ENCODE measurements around the gene OGFRL1. TPM values are rescaled to one million over a fixed set of nuclear protein-coding genes. Genes with fewer than 3 reads are reported as not detected.

OGFRL1 gene
- total and polyA plus RNA-seq, 2 of the 13 experiments (the other 11 are each of a cell fraction or from before 2014, with no cell fraction given), result 0.26 to 0.80 TPM

- in situ Hi-C loops (cut with HindIII; ENCODE audit: extremely low pct_ligation_motif_present, low pct_unique_long_range_greater_than_20kb) (no loop called here), intact Hi-C loops (cut with micrococcal nuclease; ENCODE audit: unreplicated experiment) (loop anchor here (1.0 to 2.0 kb wide), 2 partner anchors 61 to 159 kb away; partner anchors contain the start of gene OGFRL1)
- POLR2A ChIA-PET, result no interaction called here
- H3K4me1 ChIP-seq (ENCODE audit: insufficient read depth, low read length), result no peaks in the 10 kb centered on the region
- no peak overlapping the region for H3K9ac ChIP-seq (ENCODE audit: insufficient read depth, low read depth, low read length)
- no peaks in the 10 kb centered on the region for H4K20me1 ChIP-seq (ENCODE audit: insufficient read depth, low read length)
- no peak overlapping the region for H2AFZ ChIP-seq (ENCODE audit: low read length)
- H3K4me2 ChIP-seq (ENCODE audit: low read depth, low read length), result no peak overlapping the region
- no peaks in the 10 kb centered on the region for H3K36me3 ChIP-seq (replicated peaks in 1 of 2; ENCODE audit: control insufficient read depth in 1 of 2, insufficient read depth in 2 of 2, low read length in 2 of 2)
- ATAC-seq, result no peak
- H3K27me3 ChIP-seq (ENCODE audit: control insufficient read depth in 1 of 2, insufficient read depth in 2 of 2, low read length in 2 of 2), result no peaks in the 10 kb centered on the region
- H3K79me2 ChIP-seq (ENCODE audit: insufficient read depth, low read length), result no peaks in the 10 kb centered on the region
- no peak for DNase-seq (ENCODE audit: low spot score)
- H3K4me3 ChIP-seq (replicated peaks in 1 of 3; ENCODE audit: insufficient read depth in 1 of 3, low read depth in 2 of 3, low read length in 3 of 3), result no peak overlapping the region
- BruUV-seq (replicated peaks), result no TSS peak
- no peak for FAIRE-seq
- H3K27ac ChIP-seq (ENCODE audit: extremely low read length, insufficient read depth, low read length), result no peak overlapping the region
- CTCF ChIA-PET (ENCODE audit: low intra/inter-chr PET ratio, low total read pairs), result interaction anchor here (1.7 kb wide), 1 partner anchor 159 kb away, joined by 7 read pairs; no protein-coding TSS in a partner anchor
- 11% methylated on average over 5 of the region's 5 CpGs for whole genome bisulfite sequencing (ENCODE audit: low lambda C conversion rate)
- no peaks in the 10 kb centered on the region for H3K9me3 ChIP-seq (ENCODE audit: low read length)
- TF ChIP-seq ZNF83 (CRISPR knock-in tag; IDR thresholded peaks at IDR 0.05; ENCODE audit: borderline replicate concordance), result no peak
- no peak for TF ChIP-seq ZBTB20 (CRISPR knock-in tag; IDR thresholded peaks at IDR 0.05; ENCODE audit: borderline replicate concordance, low read depth)
- TF ChIP-seq ARID5B (CRISPR knock-in tag; IDR thresholded peaks at IDR 0.05), result no peak
- TF ChIP-seq PHB2 (IDR thresholded peaks at IDR 0.05; ENCODE audit: partially characterized antibody), result no peak
- TF ChIP-seq FOXO4 (CRISPR knock-in tag; conservative IDR thresholded peaks at IDR 0.05), result no peak
- TF ChIP-seq ZBTB8A (CRISPR knock-in tag; IDR thresholded peaks at IDR 0.05; ENCODE audit: borderline replicate concordance, low read depth), result no peak
- TF ChIP-seq CTCF (CRISPR knock-in tag; IDR thresholded peaks at IDR 0.05), result no peak
- no peak for TF ChIP-seq AFF4 (CRISPR knock-in tag; IDR thresholded peaks at IDR 0.05)
- no peak for TF ChIP-seq ZNF432 (CRISPR knock-in tag; IDR thresholded peaks at IDR 0.05; ENCODE audit: borderline replicate concordance)
- TF ChIP-seq ZNF510 (CRISPR knock-in tag; IDR thresholded peaks at IDR 0.05; ENCODE audit: low read depth), result no peak
These were observed 61.5 kb downstream of the OGFRL1 start for GRCh38 chr6:71349976-71350615.

All from HepG2 (cell line).